NCI-H1105 (cell line): ENCODE data around the gene IFI27L1.
A peak's percentile ranks its signal among the peaks of the same experiment; 100 is the strongest.
"Not testable (repeated sequence)": the region's sequence is repeated elsewhere in the genome, so short reads cannot be mapped to it uniquely, and the experiment has no call there.

ENCODE experiments used
- DNase-seq: peaks from one replicate; lab custom pipeline; 2025; lab: John Stamatoyannopoulos, UW

IFI27L1 gene

GRCh38 chr14:94048691-94049624 lies 32.2 kb upstream of the IFI27L1 start:
- DNase-seq = peak; percentile 90

- no peak for DNase-seq
Measured at GRCh38 chr14:94049625-94050023, 31.5 kb upstream of the IFI27L1 start.

GRCh38 chr14:94050231-94050880 lies 30.8 kb upstream of the IFI27L1 start:
- no peak for DNase-seq

GRCh38 chr14:94051115-94051514 lies 30.0 kb upstream of the IFI27L1 start:
- DNase-seq = no peak

- no peak for DNase-seq
Measured at GRCh38 chr14:94051779-94052178, 29.3 kb upstream of the IFI27L1 start.

- no peak for DNase-seq
Measured at GRCh38 chr14:94052199-94052598, 28.9 kb upstream of the IFI27L1 start.

GRCh38 chr14:94052662-94053061 lies 28.4 kb upstream of the IFI27L1 start:
- no peak for DNase-seq

GRCh38 chr14:94054401-94054800 lies 26.7 kb upstream of the IFI27L1 start:
- no peak for DNase-seq

- no peak for DNase-seq
Measured at GRCh38 chr14:94054936-94055335, 26.2 kb upstream of the IFI27L1 start.

- DNase-seq = no peak
Measured at GRCh38 chr14:94056579-94057308, 24.4 kb upstream of the IFI27L1 start.

GRCh38 chr14:94058128-94058673 lies 22.9 kb upstream of the IFI27L1 start:
- no peak for DNase-seq

- no peak for DNase-seq
Measured at GRCh38 chr14:94058674-94059138, 22.4 kb upstream of the IFI27L1 start.

- no peak for DNase-seq
Measured at GRCh38 chr14:94059998-94060397, 21.1 kb upstream of the IFI27L1 start.

- DNase-seq = no peak
Measured at GRCh38 chr14:94062344-94062940, 18.7 kb upstream of the IFI27L1 start.

- DNase-seq = no peak
Measured at GRCh38 chr14:94066089-94066676, 14.9 kb upstream of the IFI27L1 start.

- DNase-seq = not testable (repeated sequence)
Measured at GRCh38 chr14:94072076-94072475, 9.0 kb upstream of the IFI27L1 start.

- DNase-seq = no peak
Measured at GRCh38 chr14:94074534-94074933, 6.6 kb upstream of the IFI27L1 start.

GRCh38 chr14:94075008-94075407 lies 6.1 kb upstream of the IFI27L1 start:
- DNase-seq = no peak

GRCh38 chr14:94077111-94077821 lies 3.8 kb upstream of the IFI27L1 start:
- no peak for DNase-seq

- no peak for DNase-seq
Measured at GRCh38 chr14:94077823-94078222, 3.3 kb upstream of the IFI27L1 start.
